H1 (cell line): ENCODE data around the gene AMBP. TPM values are rescaled to one million over a fixed set of nuclear protein-coding genes. Genes with fewer than 3 reads are reported as not detected.

Source experiments
- CTCF ChIA-PET: fragments of 300-600 bp; sonication (Branson Sonifier 250); formaldehyde crosslinking; loops from one replicate; lab custom pipeline; 2021; ENCODE audit not compliant: partially characterized antibody; lab: Charles Lee
- POLR2A ChIA-PET: fragments of 300-600 bp; sonication (Branson Sonifier 250); formaldehyde crosslinking; loops from one replicate; lab custom pipeline; 2021; ENCODE audit warnings: inconsistent platforms; ENCODE audit not compliant: partially characterized antibody; lab: Charles Lee
- DNase-seq, 2 experiments: peaks; one replicate each; pipeline versions ENCODE4 v3.0.0 to v3.0.0-alpha.2; 2010 to 2022; ENCODE audit warnings: low spot score in 2 of 2, low read depth in 1 of 2, mixed read lengths in 1 of 2
- FAIRE-seq: peaks from 2 replicates; lab custom pipeline; 2011; peaks lifted over from hg19 to GRCh38; lab: Jason Lieb, UNC
- H2AFZ ChIP-seq: 2 replicates; pipeline ENCODE4 v1.8.1; 2012; ENCODE audit warnings: low read length, inconsistent platforms
- H2AK5ac ChIP-seq: 2 replicates; pipeline ENCODE4 v1.6.1; 2013; ENCODE audit warnings: low read depth, low read length
- H2BK120ac ChIP-seq: replicated peaks from 2 replicates; pipeline ENCODE3; 2013; ENCODE audit warnings: low read depth, low read length, inconsistent platforms
- H2BK12ac ChIP-seq: 2 replicates; pipeline ENCODE4 v1.6.1; 2013; ENCODE audit warnings: low read depth, low read length
- H2BK15ac ChIP-seq: 2 replicates; pipeline ENCODE4 v1.6.1; 2013; ENCODE audit warnings: low read length
- H2BK20ac ChIP-seq: 2 replicates; pipeline ENCODE4 v1.6.1; 2013; ENCODE audit warnings: low read length
- H2BK5ac ChIP-seq: 2 replicates; pipeline ENCODE4 v1.6.1; 2013; ENCODE audit warnings: low read depth, low read length
- H3K14ac ChIP-seq: 2 replicates; pipeline ENCODE4 v1.6.1; 2013; ENCODE audit warnings: inconsistent platforms; ENCODE audit not compliant: insufficient read length
- H3K18ac ChIP-seq: 2 replicates; pipeline ENCODE4 v1.6.1; 2013; ENCODE audit warnings: low read length; ENCODE audit errors: extremely low read depth
- H3K23ac ChIP-seq: 2 replicates; pipeline ENCODE4 v1.6.1; 2013; ENCODE audit warnings: inconsistent platforms; ENCODE audit not compliant: insufficient read length
- H3K23me2 ChIP-seq: 2 replicates; pipeline ENCODE4 v1.6.1; 2013; ENCODE audit warnings: low read depth, low read length
- H3K27ac ChIP-seq: 2 replicates; pipeline ENCODE4 v1.6.1; 2011; ENCODE audit warnings: low read depth, low read length, inconsistent platforms
- H3K27me3 ChIP-seq, 4 experiments: replicated peaks in 1 of 4; 1 replicate in 1 of 4; 2 replicates in 3 of 4; pipeline versions ENCODE4 v1.6.1 to v1.8.1; 2011 to 2013; ENCODE audit warnings: low read length in 3 of 4, mild to moderate bottlenecking in 3 of 4, inconsistent platforms in 2 of 4, mixed read lengths in 2 of 4, moderate library complexity in 1 of 4; ENCODE audit not compliant: control insufficient read depth in 3 of 4, insufficient read depth in 3 of 4; ENCODE audit errors: extremely low read depth in 1 of 4
- H3K36me3 ChIP-seq, 4 experiments: 2 replicates each; pipeline versions ENCODE4 v1.6.1 to v1.8.1; 2011 to 2013; ENCODE audit warnings: mild to moderate bottlenecking in 4 of 4, low read length in 3 of 4, moderate library complexity in 2 of 4, control low read depth in 1 of 4, inconsistent platforms in 1 of 4; ENCODE audit not compliant: insufficient read depth in 4 of 4, control insufficient read depth in 2 of 4
- H3K4ac ChIP-seq: replicated peaks from 2 replicates; pipeline ENCODE3; 2013; ENCODE audit warnings: low read length, low read depth, mixed read lengths, inconsistent platforms; ENCODE audit not compliant: insufficient read length
- H3K4me1 ChIP-seq, 4 experiments: replicated peaks in 1 of 4; 1 replicate in 1 of 4; 2 replicates in 3 of 4; pipeline versions ENCODE4 v1.6.1 to v1.8.1; 2011 to 2013; ENCODE audit warnings: low read length in 3 of 4, inconsistent platforms in 2 of 4, mixed read lengths in 1 of 4; ENCODE audit not compliant: insufficient read depth in 4 of 4, control insufficient read depth in 3 of 4
- H3K4me2 ChIP-seq, 2 experiments: 2 replicates each; pipeline versions ENCODE4 v1.6.1 to v1.8.1; 2011 to 2013; ENCODE audit warnings: low read depth in 2 of 2, low read length in 2 of 2, control low read depth in 1 of 2, inconsistent platforms in 1 of 2, mild to moderate bottlenecking in 1 of 2; ENCODE audit not compliant: insufficient read depth in 1 of 2
- H3K4me3 ChIP-seq, 4 experiments: fragments of 200-600, 300-600 bp in 1 of 4; sonication (generic), shearing (Covaris generic), sonication (Bioruptor Twin) in 1 of 4; 2 replicates each; pipeline versions ENCODE4 v1.5.1 to v1.8.1; 2011 to 2016; ENCODE audit warnings: low read length in 4 of 4, low read depth in 3 of 4, control low read depth in 2 of 4, inconsistent platforms in 2 of 4, mild to moderate bottlenecking in 2 of 4, mixed read lengths in 1 of 4, moderate library complexity in 1 of 4; ENCODE audit not compliant: insufficient read depth in 2 of 4; ENCODE audit errors: extremely low read depth in 1 of 4
- H3K56ac ChIP-seq: replicated peaks from 2 replicates; pipeline ENCODE3; 2013; ENCODE audit warnings: low read depth, mild to moderate bottlenecking, mixed read lengths, low read length, inconsistent platforms; ENCODE audit not compliant: insufficient read length
- H3K79me1 ChIP-seq: 2 replicates; pipeline ENCODE4 v1.6.1; 2013; ENCODE audit warnings: low read depth, low read length, control low read depth
- H3K79me2 ChIP-seq, 2 experiments: 2 replicates each; pipeline versions ENCODE4 v1.6.1 to v1.8.1; 2012 to 2013; ENCODE audit warnings: low read length in 2 of 2, mild to moderate bottlenecking in 2 of 2, inconsistent platforms in 1 of 2; ENCODE audit not compliant: insufficient read depth in 2 of 2, control insufficient read depth in 1 of 2
- H3K9ac ChIP-seq, 4 experiments: replicated peaks in 1 of 4; 1 replicate in 1 of 4; 2 replicates in 3 of 4; pipeline versions ENCODE4 v1.6.1 to v1.8.1; 2011 to 2013; ENCODE audit warnings: low read depth in 3 of 4, low read length in 3 of 4, control low read depth in 2 of 4, mild to moderate bottlenecking in 2 of 4, moderate library complexity in 2 of 4, inconsistent platforms in 1 of 4; ENCODE audit errors: extremely low read depth in 1 of 4
- H3K9me3 ChIP-seq, 2 experiments: 2 replicates each; pipeline versions ENCODE4 v1.6.1 to v1.8.1; 2012 to 2013; ENCODE audit warnings: mild to moderate bottlenecking in 2 of 2, moderate library complexity in 2 of 2, control low read depth in 1 of 2, inconsistent platforms in 1 of 2, low read depth in 1 of 2, low read length in 1 of 2, mixed read lengths in 1 of 2; ENCODE audit not compliant: insufficient read depth in 2 of 2
- H4K20me1 ChIP-seq, 2 experiments: replicated peaks in 1 of 2; 2 replicates each; pipeline versions ENCODE3 to v1.8.1; 2011 to 2013; ENCODE audit warnings: inconsistent platforms in 2 of 2, low read length in 2 of 2, mild to moderate bottlenecking in 1 of 2; ENCODE audit not compliant: insufficient read depth in 2 of 2, control insufficient read depth in 1 of 2
- H4K5ac ChIP-seq: 2 replicates; pipeline ENCODE4 v1.6.1; 2013; ENCODE audit warnings: low read length, low read depth, mixed read lengths, inconsistent platforms; ENCODE audit not compliant: insufficient read length
- H4K8ac ChIP-seq: 2 replicates; pipeline ENCODE4 v1.8.0; 2013; ENCODE audit warnings: mild to moderate bottlenecking, moderate library complexity, low read length, inconsistent platforms; ENCODE audit not compliant: insufficient read depth; ENCODE audit errors: extremely low read depth
- H4K91ac ChIP-seq: replicated peaks from 2 replicates; pipeline ENCODE3; 2013; ENCODE audit warnings: low read length, mixed read lengths, inconsistent platforms; ENCODE audit not compliant: insufficient read length
- CHD1 ChIP-seq: IDR thresholded peaks from 2 replicates; pipeline ENCODE4 v1.6.1; 2012; ENCODE audit warnings: low read depth, low read length, improper control_type of control experiment
- GABPA ChIP-seq: IDR thresholded peaks from 2 replicates; pipeline ENCODE4 v1.6.1; 2011; ENCODE audit warnings: mild to moderate bottlenecking, low read length, moderate library complexity, borderline replicate concordance; ENCODE audit not compliant: insufficient read depth
- MAFK ChIP-seq: IDR thresholded peaks from 2 replicates; pipeline ENCODE4 v1.6.1; 2012; ENCODE audit warnings: low read depth, mild to moderate bottlenecking, improper control_type of control experiment, low read length
- RAD21 ChIP-seq, 2 experiments: IDR thresholded peaks in 1 of 2; conservative IDR thresholded peaks in 1 of 2; 2 replicates each; pipeline ENCODE4 v1.6.1; 2011; ENCODE audit warnings: low read depth in 2 of 2, low read length in 2 of 2, improper control_type of control experiment in 1 of 2, inconsistent platforms in 1 of 2, mild to moderate bottlenecking in 1 of 2, moderate library complexity in 1 of 2
- TAF7 ChIP-seq: optimal IDR thresholded peaks from 2 replicates; pipeline ENCODE3; 2011; ENCODE audit warnings: low read depth, mild to moderate bottlenecking, inconsistent platforms, low read length, moderate library complexity, borderline replicate concordance
- TCF12 ChIP-seq: IDR thresholded peaks from 2 replicates; pipeline ENCODE4 v1.6.1; 2011; ENCODE audit warnings: low read depth, mild to moderate bottlenecking, low read length
- WGBS, 2 experiments: shearing (Covaris generic) in 1 of 2; methylation state at CpG; one replicate each; pipeline versions ENCODE4 v1.1.6 to v1.1.7; 2013 to 2015; ENCODE audit warnings: low lambda C conversion rate in 2 of 2, mixed read lengths in 2 of 2, inconsistent platforms in 1 of 2, low coverage in 1 of 2, missing lambda C conversion rate in 1 of 2; ENCODE audit not compliant: insufficient replicate concordance in 2 of 2, insufficient coverage in 1 of 2, insufficient read length in 1 of 2; ENCODE audit errors: extremely low coverage in 1 of 2, missing lambda C conversion rate in 1 of 2; 5-methylcytosine and 5-hydroxymethylcytosine counted together
- polyA plus RNA-seq, 7 experiments: library from polyadenylated mRNA; depleted of rRNA in 3 of 7; stranded (reverse) in 5 of 7; unstranded in 2 of 7; fragments of >200 nt in 5 of 7; fragments of 200-250 nt in 2 of 7; gene quantifications; 1 replicate in 5 of 7; 2 replicates in 1 of 7; 4 replicates in 1 of 7; pipeline versions ENCODE4 v1.2.1 to v1.2.3, GENCODE V29; 2011 to 2013; ENCODE audit warnings: missing spikeins in 2 of 7, mixed read lengths in 2 of 7
- total RNA-seq: library from RNA; stranded (reverse); fragmentation: NEBNext Ultra II Directional; extraction: Animal tissue kit (Norgen Biotek cat#: 25700); gene quantifications from 2 replicates; pipeline ENCODE4 v1.2.1, GENCODE V29; 2021

AMBP gene
- total and polyA plus RNA-seq, 2 of the 8 experiments (the other 6 are each of a cell fraction or from before 2014, with no cell fraction given), result 3.0 to 4.0 TPM

DNA sequence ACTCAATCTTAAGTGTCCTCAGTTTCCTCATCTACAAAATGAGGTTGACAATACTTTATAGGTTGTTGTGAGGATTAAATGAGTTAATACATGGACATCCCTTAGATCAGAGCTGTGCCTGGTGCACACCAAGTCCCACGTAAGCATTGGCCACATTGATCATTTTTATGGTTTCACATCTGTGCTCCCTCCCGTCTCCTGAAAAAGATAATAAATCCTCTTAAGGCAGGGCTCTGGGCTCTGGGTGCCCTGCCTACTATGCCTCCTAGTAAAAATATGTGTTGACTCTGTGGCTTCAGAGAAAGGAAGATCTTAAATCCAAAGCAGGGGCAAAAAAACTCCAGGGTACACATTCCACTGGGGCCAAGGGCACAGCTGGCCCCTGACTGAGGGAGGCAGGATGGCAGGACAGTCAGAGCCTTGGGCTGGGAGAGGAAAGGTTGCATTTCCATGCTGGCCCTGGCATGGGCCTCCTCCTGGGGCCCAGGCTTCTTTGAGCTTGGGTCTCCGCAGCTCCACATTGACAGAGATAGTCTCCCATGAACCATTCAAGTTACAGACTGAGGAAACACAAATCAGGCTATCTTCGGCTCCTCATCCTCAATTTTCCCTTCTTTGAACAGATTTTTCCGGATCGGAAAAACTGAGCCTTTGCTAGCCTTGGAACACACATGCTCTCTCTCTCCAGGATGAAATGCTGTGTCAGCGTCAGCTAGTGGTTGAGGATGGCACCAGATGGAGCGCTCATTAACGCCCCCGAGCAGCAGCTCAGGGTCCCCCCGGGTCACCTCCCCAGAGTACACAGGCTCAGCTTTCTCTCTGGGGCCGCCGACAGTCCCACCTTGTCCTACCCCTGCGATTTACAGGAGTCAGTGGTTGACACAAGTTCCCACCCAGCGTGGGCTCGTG is 43.4 kb upstream of the AMBP start:
- Histone ChIP-seq H4K5ac (no peak overlapping the region), H4K91ac (no peak overlapping the region), H3K36me3 (no peaks in the 10 kb centered on the region), H3K9ac (no peak overlapping the region), H3K27me3 (0 out of 7 replicates have a peak, but pooled peaks cover 0 to 3% (median 0%) of the 10 kb centered on the region in 4 experiments), H2BK5ac (no peak overlapping the region), H3K23ac (no peak overlapping the region), H3K4me1 (peaks cover 0 to 7% (median 1%) of the 10 kb centered on the region in 4 experiments; a peak in 4 of 7 replicates), H2BK20ac (no peak overlapping the region), H3K4me3 (no peak overlapping the region), H2AK5ac (no peak overlapping the region), H2BK15ac (no peak overlapping the region), H3K56ac (no peak overlapping the region), H2BK12ac (no peak overlapping the region), H3K4me2 (no peak overlapping the region), H2BK120ac (no peak overlapping the region), H4K8ac (no peak overlapping the region), H3K18ac (no peak overlapping the region), H2AFZ (no peak overlapping the region), H3K23me2 (peaks cover 3% of the 10 kb centered on the region; the same call in 1 of the 2 replicates), H3K14ac (no peak overlapping the region), H4K20me1 (peaks cover 0 to 2% of the 10 kb centered on the region in 2 experiments), H3K79me2 (no peaks in the 10 kb centered on the region), H3K79me1 (no peaks in the 10 kb centered on the region), H3K9me3 (no peaks in the 10 kb centered on the region), H3K4ac (no peak overlapping the region), H3K27ac (no peak overlapping the region)
- TF ChIP-seq MAFK, result peak; percentile 29; the same call in 1 of the 2 replicates
- no peak for TF ChIP-seq CHD1
- TF ChIP-seq TAF7, result no peak
- no peak for TF ChIP-seq GABPA
- no peak for TF ChIP-seq RAD21 (IDR thresholded peaks at IDR 0.05 in 1 of 2, conservative IDR thresholded peaks at IDR 0.05 in 1 of 2; ENCODE audit: low read depth in 2 of 2, low read length in 2 of 2)
- no peak for TF ChIP-seq TCF12
- DNase-seq (no peak), FAIRE-seq (no peak)
- ChIA-PET POLR2A (interaction anchor here (0.7 kb wide), 1 partner anchor 21 kb away, joined by 3 read pairs; no protein-coding TSS in a partner anchor), CTCF (interaction anchor here (0.6 to 11.0 kb wide), 9 partner anchors 11 to 498 kb away, joined by 3 to 123 read pairs (median 3); partner anchors contain the start of gene COL27A1)
- 87% methylated on average over 16 of the region's 16 CpGs; no CpG with 5 or more reads in 1 of the 2 experiments for WGBS, 2 experiments
